DMS79 treated with DMSO at 0.1 percent for 48 hours (cell line): ENCODE measurements around the gene CELSR2.

Experiments
- DNase-seq: peaks from one replicate; lab custom pipeline; 2025; lab: John Stamatoyannopoulos, UW

The CELSR2 gene

DNA sequence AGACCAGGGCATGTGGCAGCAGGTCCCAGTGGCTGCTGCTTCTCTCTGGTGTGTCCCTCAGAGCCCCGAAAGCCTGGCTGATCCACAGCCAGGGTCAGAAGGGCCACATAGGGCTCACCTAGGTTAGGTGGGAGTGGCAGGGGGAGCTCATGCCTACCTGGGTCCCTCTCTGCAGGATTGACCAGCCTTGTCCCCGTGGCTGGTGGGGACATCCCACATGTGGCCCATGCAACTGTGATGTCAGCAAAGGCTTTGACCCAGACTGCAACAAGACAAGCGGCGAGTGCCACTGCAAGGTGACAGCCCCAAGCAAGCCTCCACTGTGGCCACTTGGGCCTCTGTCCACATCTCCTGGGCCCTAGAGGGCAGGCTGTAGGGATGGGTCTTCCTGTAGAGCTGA lies 15.7 kb downstream of the CELSR2 start:
- no peak for DNase-seq

- no peak for DNase-seq
Observed at GRCh38 chr1:109265741-109266330, 16.5 kb downstream of the CELSR2 start.

DNA sequence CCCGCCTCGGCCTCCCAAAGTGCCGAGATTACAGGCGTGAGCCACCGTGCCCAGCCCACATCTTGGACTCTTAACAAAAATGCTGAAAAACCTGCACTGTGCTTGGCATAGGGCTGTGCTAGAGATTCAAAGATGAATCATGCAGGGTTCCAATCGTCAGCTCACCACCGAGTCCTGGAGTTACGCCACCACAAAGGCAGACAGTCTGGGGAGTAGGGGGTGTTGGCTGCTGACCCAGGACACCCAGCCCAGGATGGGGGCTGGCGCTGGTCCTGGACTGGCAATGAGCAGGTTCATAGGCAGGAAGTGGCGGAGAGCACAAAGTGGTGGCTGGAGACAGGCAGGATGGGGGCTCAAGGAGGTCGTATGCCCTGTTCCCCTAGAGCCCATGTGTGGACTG lies 17.6 kb downstream of the CELSR2 start:
- no peak for DNase-seq

DNA sequence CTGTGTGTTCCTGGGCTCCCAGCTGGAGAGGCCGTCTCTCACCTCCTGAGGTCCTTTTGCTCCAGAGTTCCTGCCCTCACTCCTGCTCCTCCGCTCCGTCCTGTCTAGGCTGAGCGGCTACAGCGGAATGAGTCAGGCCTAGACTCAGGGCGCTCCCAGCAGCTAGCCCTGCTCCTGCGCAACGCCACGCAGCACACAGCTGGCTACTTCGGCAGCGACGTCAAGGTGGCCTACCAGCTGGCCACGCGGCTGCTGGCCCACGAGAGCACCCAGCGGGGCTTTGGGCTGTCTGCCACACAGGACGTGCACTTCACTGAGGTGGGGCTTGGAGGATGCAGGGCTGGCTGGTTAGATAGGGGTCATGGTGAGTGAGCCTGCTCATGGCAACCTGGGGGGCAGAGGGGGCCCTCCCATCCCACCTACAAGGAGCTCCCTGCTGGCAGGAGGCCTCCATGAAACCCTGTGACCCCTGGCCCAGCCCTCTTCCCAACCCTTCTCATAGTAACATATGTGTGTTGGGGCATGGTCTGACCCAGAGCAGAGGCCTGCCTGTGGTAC lies 18.5 kb downstream of the CELSR2 start:
- DNase-seq: no peak

DNA sequence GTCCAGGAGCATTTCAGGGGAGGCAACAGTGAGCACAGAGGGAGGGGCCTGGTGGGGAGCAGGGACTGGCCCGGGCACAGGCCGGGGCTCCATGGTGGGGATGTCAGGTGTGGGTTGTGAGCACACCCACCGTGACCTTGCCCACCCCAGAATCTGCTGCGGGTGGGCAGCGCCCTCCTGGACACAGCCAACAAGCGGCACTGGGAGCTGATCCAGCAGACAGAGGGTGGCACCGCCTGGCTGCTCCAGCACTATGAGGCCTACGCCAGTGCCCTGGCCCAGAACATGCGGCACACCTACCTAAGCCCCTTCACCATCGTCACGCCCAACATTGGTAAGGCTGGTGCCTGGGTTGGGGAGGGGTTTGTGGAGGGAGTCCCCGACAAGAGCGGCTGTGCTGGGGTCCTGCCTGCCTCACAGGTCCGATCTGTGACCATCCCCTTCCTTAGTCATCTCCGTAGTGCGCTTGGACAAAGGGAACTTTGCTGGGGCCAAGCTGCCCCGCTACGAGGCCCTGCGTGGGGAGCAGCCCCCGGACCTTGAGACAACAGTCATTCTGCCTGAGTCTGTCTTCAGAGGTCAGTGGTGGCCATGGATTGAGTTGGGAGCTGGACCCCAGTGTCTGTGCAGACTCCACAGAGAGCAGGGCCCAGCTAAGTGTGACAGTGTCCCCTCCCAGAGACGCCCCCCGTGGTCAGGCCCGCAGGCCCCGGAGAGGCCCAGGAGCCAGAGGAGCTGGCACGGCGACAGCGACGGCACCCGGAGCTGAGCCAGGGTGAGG lies 19.3 kb downstream of the CELSR2 start:
- no peak for DNase-seq

DNA sequence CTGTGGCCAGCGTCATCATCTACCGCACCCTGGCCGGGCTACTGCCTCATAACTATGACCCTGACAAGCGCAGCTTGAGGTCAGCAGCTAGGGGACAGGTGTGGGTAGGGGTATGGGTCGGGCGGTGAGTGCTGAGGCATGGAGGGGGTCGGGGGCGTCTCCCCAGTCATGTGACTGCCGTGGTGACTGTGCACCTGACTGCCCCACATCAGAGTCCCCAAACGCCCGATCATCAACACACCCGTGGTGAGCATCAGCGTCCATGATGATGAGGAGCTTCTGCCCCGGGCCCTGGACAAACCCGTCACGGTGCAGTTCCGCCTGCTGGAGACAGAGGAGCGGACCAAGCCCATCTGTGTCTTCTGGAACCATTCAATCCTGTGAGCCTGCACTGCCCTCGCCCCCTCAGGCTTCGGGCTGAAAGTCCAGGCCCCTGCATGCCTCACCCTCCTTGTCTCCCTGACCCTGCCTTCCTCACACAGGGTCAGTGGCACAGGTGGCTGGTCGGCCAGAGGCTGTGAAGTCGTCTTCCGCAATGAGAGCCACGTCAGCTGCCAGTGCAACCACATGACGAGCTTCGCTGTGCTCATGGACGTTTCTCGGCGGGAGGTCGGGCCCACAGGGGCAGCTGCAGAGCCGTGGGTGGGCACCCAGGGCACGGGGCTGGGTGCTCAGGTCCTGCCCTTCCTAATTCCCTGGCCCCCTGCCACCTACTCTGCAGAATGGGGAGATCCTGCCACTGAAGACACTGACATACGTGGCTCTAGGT lies 20.1 kb downstream of the CELSR2 start:
- DNase-seq: no peak

DNA sequence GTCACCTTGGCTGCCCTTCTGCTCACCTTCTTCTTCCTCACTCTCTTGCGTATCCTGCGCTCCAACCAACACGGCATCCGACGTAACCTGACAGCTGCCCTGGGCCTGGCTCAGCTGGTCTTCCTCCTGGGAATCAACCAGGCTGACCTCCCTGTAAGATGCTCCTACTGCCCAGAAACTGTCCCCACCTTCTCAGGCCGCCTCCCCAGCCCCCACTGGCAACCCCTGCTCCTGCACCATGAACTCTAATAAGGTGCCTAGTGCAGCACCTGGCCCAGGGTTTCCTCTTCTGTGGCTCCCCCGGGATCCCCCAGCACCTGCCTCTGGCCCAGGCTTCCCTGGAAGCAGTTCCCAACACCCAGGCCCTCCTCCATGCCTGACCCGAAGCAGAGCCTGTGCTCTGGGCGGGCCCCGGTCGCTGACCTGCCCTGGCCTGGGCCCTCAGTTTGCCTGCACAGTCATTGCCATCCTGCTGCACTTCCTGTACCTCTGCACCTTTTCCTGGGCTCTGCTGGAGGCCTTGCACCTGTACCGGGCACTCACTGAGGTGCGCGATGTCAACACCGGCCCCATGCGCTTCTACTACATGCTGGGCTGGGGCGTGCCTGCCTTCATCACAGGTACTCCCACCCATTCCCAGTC lies 20.8 kb downstream of the CELSR2 start:
- no peak for DNase-seq

DNA sequence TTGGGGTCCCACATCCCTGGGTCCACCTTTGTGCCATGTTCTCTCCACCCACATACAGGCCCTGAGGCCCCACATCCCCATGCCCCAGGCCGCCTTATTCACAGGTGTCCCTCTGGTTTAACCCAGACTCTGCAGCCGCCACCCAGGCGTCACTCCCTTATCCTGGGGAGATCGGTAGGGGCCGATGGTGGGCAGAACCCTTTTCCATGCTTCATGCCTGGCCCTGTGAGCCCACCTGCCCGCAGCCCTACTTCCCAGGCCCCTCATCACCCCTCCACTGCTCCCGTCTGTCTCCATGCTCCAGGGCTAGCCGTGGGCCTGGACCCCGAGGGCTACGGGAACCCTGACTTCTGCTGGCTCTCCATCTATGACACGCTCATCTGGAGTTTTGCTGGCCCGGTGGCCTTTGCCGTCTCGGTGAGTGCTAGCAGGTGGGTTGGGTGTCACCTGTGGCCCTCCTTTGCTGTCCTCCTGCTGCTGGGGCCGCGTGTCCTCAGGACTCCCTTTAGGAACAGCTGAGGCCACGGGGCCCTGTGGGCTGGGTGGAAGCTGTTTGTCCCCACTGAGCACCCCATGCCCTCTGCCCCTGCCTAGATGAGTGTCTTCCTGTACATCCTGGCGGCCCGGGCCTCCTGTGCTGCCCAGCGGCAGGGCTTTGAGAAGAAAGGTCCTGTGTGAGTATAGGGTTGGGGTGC lies 21.4 kb downstream of the CELSR2 start:
- DNase-seq: no peak

GRCh38 chr1:109271458-109271857 lies 22.1 kb downstream of the CELSR2 start:
- DNase-seq: no peak

- DNase-seq: no peak
Observed at GRCh38 chr1:109272021-109272799, 22.9 kb downstream of the CELSR2 start.

- no peak for DNase-seq
Observed at GRCh38 chr1:109272831-109273547, 23.6 kb downstream of the CELSR2 start.

GRCh38 chr1:109273570-109274288 lies 24.4 kb downstream of the CELSR2 start:
- DNase-seq: no peak

- DNase-seq: peak; percentile 41
Observed at GRCh38 chr1:109274533-109275476, 25.5 kb downstream of the CELSR2 start.

GRCh38 chr1:109275706-109276345 lies 26.5 kb downstream of the CELSR2 start:
- DNase-seq: no peak

- DNase-seq: peak; percentile 9
Observed at GRCh38 chr1:109277434-109278204, 28.3 kb downstream of the CELSR2 start.

DNA sequence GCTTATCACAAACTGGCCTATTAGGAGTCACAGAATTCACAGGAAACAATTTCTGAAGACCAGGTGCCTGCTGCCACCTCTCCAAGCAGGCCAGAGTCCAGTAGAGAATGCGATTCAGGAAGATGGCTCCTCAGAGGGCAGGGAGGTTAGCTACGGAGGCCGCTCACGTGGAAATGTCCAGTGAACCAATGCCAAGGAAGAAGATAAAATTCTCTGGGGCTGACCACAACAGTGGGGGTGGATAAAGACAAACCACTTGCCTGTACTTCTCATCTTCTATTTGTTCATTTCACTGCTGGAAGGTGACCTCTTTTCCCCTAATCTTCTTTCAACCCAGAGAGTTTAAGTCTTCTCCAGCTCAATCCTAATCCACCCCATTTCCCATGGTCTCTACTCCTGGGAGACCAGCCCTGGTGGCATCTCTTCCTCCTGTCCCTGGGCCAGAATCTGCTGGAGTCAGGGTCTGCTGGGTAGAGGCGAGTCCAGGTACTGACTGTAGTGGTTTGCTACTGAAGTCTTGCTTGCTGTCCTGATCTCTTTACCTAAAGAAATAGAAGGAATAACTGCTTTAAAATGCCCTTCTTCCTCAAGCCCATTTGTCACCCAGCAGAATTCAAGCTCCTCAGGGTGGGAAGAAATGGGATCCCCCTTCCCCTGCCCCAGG lies 30.4 kb downstream of the CELSR2 start:
- DNase-seq: no peak
